ENCODE data around the gene PRKCQ. TPM values are rescaled to one million over a fixed set of nuclear protein-coding genes. Genes with fewer than 3 reads are reported as not detected.

PRKCQ gene
- total RNA-seq, 6 experiments from 2014 or later, result not detected

DNA sequence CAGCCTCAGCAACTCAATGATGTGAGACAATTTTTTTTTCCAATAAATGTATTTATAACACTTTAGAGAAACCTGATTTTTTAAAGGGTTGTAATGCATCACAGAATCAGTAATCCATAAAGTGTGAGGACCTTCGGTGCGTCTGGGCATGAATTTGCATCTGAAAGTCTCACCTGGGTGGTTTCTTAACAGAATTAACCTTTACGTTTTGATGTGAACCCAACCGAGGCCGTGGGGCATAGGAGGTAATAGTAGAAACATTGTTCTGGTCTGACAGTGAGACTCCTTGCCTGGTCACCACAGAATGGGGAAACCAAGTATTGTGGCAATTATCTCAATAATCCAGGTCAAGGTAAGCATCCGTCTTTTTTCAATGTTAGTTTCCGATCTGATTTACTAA, 114.6 kb downstream of the PRKCQ start:
- DNase-seq, result no peak
- TF ChIP-seq, protein P1, sequence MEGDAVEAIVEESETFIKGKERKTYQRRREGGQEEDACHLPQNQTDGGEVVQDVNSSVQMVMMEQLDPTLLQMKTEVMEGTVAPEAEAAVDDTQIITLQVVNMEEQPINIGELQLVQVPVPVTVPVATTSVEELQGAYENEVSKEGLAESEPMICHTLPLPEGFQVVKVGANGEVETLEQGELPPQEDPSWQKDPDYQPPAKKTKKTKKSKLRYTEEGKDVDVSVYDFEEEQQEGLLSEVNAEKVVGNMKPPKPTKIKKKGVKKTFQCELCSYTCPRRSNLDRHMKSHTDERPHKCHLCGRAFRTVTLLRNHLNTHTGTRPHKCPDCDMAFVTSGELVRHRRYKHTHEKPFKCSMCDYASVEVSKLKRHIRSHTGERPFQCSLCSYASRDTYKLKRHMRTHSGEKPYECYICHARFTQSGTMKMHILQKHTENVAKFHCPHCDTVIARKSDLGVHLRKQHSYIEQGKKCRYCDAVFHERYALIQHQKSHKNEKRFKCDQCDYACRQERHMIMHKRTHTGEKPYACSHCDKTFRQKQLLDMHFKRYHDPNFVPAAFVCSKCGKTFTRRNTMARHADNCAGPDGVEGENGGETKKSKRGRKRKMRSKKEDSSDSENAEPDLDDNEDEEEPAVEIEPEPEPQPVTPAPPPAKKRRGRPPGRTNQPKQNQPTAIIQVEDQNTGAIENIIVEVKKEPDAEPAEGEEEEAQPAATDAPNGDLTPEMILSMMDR (IDR thresholded peaks at IDR 0.05), result no peak
- H3K4me3 Mint-ChIP-seq, result no peak overlapping the region
- H3K27ac Mint-ChIP-seq, result no peak overlapping the region
- no peaks in the 10 kb centered on the region for H3K4me1 Mint-ChIP-seq (ENCODE audit: low read depth)
- peaks cover 6% of the 10 kb centered on the region; the same call in 1 of the 2 replicates for H3K9me3 Mint-ChIP-seq
- H3K27me3 Mint-ChIP-seq (ENCODE audit: insufficient read depth), result peaks cover 2% of the 10 kb centered on the region
- no peaks in the 10 kb centered on the region for H3K36me3 Mint-ChIP-seq (ENCODE audit: low read depth)

GRCh38 chr10:6464862-6465430, 115.1 kb downstream of the PRKCQ start:
- no peak for DNase-seq
- no peaks in the 10 kb centered on the region for H3K4me1 Mint-ChIP-seq (ENCODE audit: low read depth)
- no peak overlapping the region for H3K4me3 Mint-ChIP-seq
- H3K27me3 Mint-ChIP-seq (ENCODE audit: insufficient read depth), result peaks cover 2% of the 10 kb centered on the region
- H3K9me3 Mint-ChIP-seq, result peaks cover 6% of the 10 kb centered on the region; the same call in 1 of the 2 replicates
- TF ChIP-seq, protein P1 (IDR thresholded peaks at IDR 0.05), result no peak
- no peak overlapping the region for H3K27ac Mint-ChIP-seq
- no peaks in the 10 kb centered on the region for H3K36me3 Mint-ChIP-seq (ENCODE audit: low read depth)

- Mint-ChIP-seq H3K4me3 (no peak overlapping the region), H3K4me1 (ENCODE audit: low read depth) (no peaks in the 10 kb centered on the region), H3K27ac (no peak overlapping the region), H3K27me3 (ENCODE audit: insufficient read depth) (peaks cover 2% of the 10 kb centered on the region), H3K9me3 (peaks cover 6% of the 10 kb centered on the region; the same call in 1 of the 2 replicates), H3K36me3 (ENCODE audit: low read depth) (no peaks in the 10 kb centered on the region)
- DNase-seq, result no peak
- TF ChIP-seq, protein P1 (IDR thresholded peaks at IDR 0.05), result no peak
These were observed 116.7 kb downstream of the PRKCQ start for GRCh38 chr10:6463366-6463765.

- DNase-seq, result no peak
- Mint-ChIP-seq H3K9me3 (peaks cover 6% of the 10 kb centered on the region; the same call in 1 of the 2 replicates), H3K36me3 (ENCODE audit: low read depth) (no peaks in the 10 kb centered on the region), H3K27me3 (ENCODE audit: insufficient read depth) (peaks cover 4% of the 10 kb centered on the region), H3K27ac (no peak overlapping the region), H3K4me1 (ENCODE audit: low read depth) (no peaks in the 10 kb centered on the region), H3K4me3 (no peak overlapping the region)
- TF ChIP-seq, protein P1 (IDR thresholded peaks at IDR 0.05), result no peak
These were observed 118.1 kb downstream of the PRKCQ start for GRCh38 chr10:6461961-6462360.

DNA sequence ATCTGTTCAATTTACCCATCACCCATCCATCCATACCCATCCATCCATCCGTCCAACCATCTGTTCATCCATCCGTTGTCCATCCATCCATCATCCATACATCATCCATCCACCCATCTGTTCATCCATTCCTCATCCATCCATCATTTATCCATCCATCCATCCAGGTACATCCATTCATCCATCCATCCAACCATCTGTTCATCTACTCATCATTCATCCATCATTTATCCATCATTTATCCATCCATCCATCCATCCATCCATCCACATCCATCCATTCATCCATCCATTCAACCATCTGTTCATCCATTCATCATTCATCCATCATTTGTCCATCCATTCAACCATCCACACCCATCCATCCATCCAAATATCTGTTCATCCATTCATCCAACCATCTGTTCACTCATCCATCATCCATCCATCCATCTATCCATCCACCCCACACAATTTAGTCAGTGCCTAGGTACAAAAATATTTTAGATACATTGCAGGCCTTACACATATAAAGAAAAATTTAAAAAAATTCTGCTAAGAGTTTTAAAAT, 119.1 kb downstream of the PRKCQ start:
- Mint-ChIP-seq H3K9me3 (peaks cover 6% of the 10 kb centered on the region; the same call in 1 of the 2 replicates), H3K4me3 (no peak overlapping the region)

More for the DNA sequence above, 119.1 kb downstream of the PRKCQ start:
- Mint-ChIP-seq H3K4me1 (ENCODE audit: low read depth) (no peaks in the 10 kb centered on the region), H3K27me3 (ENCODE audit: insufficient read depth) (peaks cover 2% of the 10 kb centered on the region; the same call in 1 of the 2 replicates), H3K27ac (no peak overlapping the region), H3K36me3 (ENCODE audit: low read depth) (no peaks in the 10 kb centered on the region)
- TF ChIP-seq, protein P1 (IDR thresholded peaks at IDR 0.05), result no peak
- no peak for DNase-seq
